Duodenal mucosa (tissue), 2 donors: ENCODE data around the gene PPFIA2.
"Not testable (repeated sequence)": the region's sequence is repeated elsewhere in the genome, so short reads cannot be mapped to it uniquely, and the experiment has no call there.

Experiments used
- H3K27ac ChIP-seq: one replicate; pipeline ENCODE4 v1.7.0; 2013; ENCODE audit warnings: low read depth, low read length
- H3K27me3 ChIP-seq, 2 donors: one replicate each; pipeline ENCODE4 v1.7.0; 2013; ENCODE audit warnings: low read length in 2 of 2, control low read depth in 1 of 2; ENCODE audit not compliant: insufficient read depth in 2 of 2, control insufficient read depth in 1 of 2
- H3K36me3 ChIP-seq, 2 donors: one replicate each; pipeline ENCODE4 v1.7.0; 2013; ENCODE audit warnings: low read length in 2 of 2, control low read depth in 1 of 2; ENCODE audit not compliant: insufficient read depth in 2 of 2, control insufficient read depth in 1 of 2
- H3K4me1 ChIP-seq, 2 donors: one replicate each; pipeline ENCODE4 v1.7.0; 2013; ENCODE audit warnings: low read length in 2 of 2, control low read depth in 1 of 2; ENCODE audit not compliant: insufficient read depth in 2 of 2, control insufficient read depth in 1 of 2
- H3K4me3 ChIP-seq, 2 donors: one replicate each; pipeline ENCODE4 v1.7.0; 2013; ENCODE audit warnings: low read length in 2 of 2, low read depth in 1 of 2
- H3K9ac ChIP-seq, 2 donors: one replicate each; pipeline ENCODE4 v1.7.0; 2013; ENCODE audit warnings: low read length in 2 of 2, low read depth in 1 of 2
- H3K9me3 ChIP-seq, 2 donors: one replicate each; pipeline ENCODE4 v1.7.0; 2013; ENCODE audit warnings: low read length in 2 of 2, control low read depth in 1 of 2; ENCODE audit not compliant: control insufficient read depth in 1 of 2

The PPFIA2 gene

DNA sequence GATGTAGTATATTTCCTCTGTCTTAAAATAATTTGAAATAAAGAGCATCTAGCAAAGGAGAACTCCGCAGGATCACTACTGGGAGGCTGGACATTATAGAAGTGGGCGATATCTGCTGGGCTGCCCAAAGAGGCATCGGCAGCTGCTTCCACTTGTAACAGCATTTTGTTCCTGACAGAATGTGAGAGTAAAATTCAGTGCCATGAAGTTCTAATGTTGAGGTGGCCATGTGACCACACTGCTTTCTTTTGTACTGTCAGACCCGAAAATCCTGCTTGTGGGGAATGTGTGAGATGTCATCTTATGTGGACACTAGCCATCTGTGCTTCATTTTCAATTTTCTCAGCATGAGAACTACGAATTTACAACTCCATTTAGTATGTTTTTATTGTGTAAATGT is 529.4 kb downstream of the PPFIA2 start:
- Histone ChIP-seq H3K27ac (no peak overlapping the region), H3K9ac (no peak overlapping the region), H3K36me3 (no peaks in the 10 kb centered on the region), H3K9me3 (no peaks in the 10 kb centered on the region), H3K27me3 (no peaks in the 10 kb centered on the region), H3K4me1 (no peaks in the 10 kb centered on the region), H3K4me3 (no peak overlapping the region)

DNA sequence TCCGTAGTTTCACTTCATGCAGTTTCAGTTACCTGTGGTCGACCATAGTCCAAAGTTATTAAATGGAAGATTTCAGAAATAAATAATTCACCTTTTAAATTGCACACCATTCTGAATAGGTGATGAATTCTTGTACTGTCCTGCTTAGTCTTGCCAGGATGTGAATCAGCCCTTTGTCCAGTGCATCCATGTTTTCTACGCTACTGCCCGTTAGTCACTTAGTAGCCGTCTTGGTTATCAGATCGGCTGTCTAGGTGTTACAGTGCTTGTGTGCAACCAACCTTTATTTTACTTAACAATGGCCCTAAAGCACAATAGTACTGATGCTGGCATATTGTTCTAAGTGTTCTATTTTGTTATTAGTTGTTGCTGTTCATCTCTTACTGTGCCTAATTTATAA is 534.5 kb downstream of the PPFIA2 start:
- H3K27ac ChIP-seq, result no peak overlapping the region
- no peaks in the 10 kb centered on the region for H3K27me3 ChIP-seq
- no peak overlapping the region for H3K4me3 ChIP-seq
- H3K4me1 ChIP-seq, result no peaks in the 10 kb centered on the region
- H3K9ac ChIP-seq, result no peak overlapping the region
- H3K36me3 ChIP-seq, result no peaks in the 10 kb centered on the region
- no peaks in the 10 kb centered on the region for H3K9me3 ChIP-seq

DNA sequence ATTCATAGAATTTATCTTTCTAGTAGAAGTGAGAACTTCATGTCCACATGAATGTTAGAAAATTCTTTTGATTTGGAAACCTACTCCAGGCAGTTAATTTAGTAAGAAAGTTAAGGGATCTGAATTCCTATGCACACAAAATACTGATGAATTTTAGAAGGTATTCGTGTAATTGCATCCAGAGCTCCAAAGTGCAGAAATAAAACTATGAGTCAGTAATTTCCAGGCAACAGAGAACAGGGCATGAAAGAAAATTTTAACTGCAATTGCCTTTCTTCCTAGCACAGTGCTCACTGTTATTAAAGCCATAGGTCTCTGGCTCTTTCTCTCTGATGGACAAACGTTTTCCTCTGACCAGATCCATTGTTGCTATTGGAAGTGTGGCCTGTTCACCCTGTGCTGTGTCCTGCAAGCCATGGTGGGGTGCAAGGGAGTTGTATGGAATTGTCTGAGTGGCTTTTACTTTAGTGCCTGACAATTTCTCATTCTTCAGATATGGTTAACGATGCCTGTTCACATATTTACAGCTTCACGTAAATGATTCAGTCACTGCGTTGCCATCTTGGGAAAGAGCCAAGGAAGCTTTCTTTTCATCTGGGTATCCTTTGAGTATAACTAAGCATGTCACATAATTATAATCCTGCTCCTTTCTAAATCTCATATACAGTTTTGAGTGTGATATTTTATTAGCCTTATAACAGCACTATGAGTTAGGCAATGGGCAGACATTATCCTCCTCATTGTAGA is 536.1 kb downstream of the PPFIA2 start:
- Histone ChIP-seq H3K36me3 (no peaks in the 10 kb centered on the region), H3K4me3 (no peak overlapping the region), H3K9me3 (no peaks in the 10 kb centered on the region), H3K27me3 (no peaks in the 10 kb centered on the region), H3K27ac (no peak overlapping the region), H3K9ac (no peak overlapping the region), H3K4me1 (no peaks in the 10 kb centered on the region)

DNA sequence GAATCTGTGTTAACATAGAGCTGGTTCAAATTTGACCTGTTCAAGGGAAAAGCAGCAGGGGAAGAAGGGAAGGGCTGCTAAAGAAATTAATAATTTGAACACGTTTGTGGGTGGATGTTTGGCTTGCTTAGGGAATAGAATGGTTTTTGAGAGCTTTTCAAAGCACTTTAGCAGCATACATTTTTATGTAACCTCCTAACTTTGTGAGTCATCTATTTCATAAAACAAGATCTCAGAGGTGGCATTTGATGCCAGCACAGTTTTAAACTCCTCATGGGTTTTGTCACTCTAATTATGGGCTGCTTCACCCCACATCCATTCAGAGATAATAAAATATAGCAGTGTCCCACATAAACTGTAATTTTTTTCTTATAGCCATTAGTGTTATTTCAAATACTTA is 537.5 kb downstream of the PPFIA2 start:
- Histone ChIP-seq H3K27me3 (no peaks in the 10 kb centered on the region), H3K36me3 (no peaks in the 10 kb centered on the region), H3K4me3 (no peak overlapping the region), H3K9me3 (no peaks in the 10 kb centered on the region), H3K27ac (no peak overlapping the region), H3K9ac (no peak overlapping the region), H3K4me1 (no peaks in the 10 kb centered on the region)

DNA sequence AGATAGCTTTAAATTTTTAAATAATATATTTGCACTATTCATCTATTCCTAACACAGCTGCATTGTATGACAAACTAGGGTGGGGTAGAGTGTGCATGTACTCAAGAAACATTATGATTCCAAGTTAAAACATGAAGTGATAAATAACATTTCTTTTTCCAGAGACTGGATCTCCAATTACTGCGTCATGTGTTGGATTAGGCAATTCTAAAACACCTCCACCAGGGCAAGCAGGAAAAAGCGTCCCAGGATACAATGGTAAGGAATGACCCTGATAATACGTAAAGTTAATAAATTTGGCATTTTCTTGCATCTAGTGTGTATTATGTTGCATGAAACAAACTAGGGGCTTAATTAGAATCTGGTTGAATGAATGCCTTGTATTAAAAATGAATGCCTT is 542.4 kb downstream of the PPFIA2 start:
- Histone ChIP-seq H3K9me3 (no peaks in the 10 kb centered on the region), H3K27me3 (no peaks in the 10 kb centered on the region)

DNA sequence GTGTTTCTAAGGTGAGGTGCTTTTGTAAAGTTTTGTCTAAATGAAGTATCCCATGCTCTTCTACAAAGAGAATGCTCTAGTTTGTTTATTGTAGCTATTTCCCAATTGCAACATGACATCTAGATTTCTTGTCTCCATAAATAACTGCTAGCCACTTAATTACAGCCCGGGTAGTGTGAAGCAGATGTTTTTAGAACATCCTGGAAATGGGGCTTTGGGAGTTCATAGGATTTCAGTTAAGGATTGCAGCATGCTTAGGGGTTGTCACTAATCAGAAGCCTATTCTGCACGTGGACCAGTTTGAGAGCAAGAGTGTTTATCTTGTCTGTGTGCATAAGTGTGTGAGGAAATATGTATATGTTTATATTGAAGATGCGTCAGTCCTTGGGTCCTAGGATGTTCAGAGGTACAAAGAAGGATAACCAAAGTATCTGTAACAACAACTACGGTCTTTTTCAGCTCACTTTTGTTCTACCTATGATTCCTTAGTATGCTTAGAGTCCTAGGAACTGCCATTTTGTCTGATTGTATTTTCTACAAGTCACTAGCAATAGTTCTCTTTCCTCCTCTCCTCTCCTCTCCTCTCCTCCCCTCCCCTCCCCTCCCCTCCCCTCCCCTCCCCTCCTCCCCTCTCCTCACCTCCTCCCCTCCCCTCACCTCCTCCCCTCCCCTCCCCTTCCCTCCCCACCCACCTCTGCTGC is 546.0 kb downstream of the PPFIA2 start:
- H3K4me3 ChIP-seq, result no peak overlapping the region

More for the DNA sequence above, 542.4 kb downstream of the PPFIA2 start:
- Histone ChIP-seq H3K4me1 (no peaks in the 10 kb centered on the region), H3K9ac (no peak overlapping the region), H3K36me3 (no peaks in the 10 kb centered on the region), H3K4me3 (no peak overlapping the region), H3K27ac (no peak overlapping the region)

DNA sequence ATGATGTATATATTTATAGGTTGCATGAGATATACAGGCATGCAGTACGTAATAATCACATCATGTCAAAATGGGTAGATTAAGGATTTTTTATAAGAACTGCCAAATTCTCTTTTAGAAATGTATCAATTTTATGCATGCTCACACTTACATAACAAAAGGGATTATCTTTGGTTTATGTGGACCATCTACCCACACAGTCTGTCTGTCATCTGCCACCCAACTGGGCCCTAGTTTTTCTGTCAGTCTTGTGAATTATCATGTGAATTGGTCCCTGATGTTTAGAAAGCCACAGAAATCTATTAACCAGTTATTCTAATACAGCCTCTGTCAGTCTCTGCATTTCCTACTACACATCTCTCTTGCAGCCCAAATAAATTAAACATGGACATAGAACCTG is 547.8 kb downstream of the PPFIA2 start:
- no peaks in the 10 kb centered on the region for H3K27me3 ChIP-seq
- no peaks in the 10 kb centered on the region for H3K36me3 ChIP-seq
- H3K9ac ChIP-seq, result no peak overlapping the region
- no peaks in the 10 kb centered on the region for H3K9me3 ChIP-seq
- H3K4me3 ChIP-seq, result no peak overlapping the region
- no peak overlapping the region for H3K27ac ChIP-seq
- no peaks in the 10 kb centered on the region for H3K4me1 ChIP-seq

More for the DNA sequence above, 546.0 kb downstream of the PPFIA2 start:
- Histone ChIP-seq H3K27me3 (no peaks in the 10 kb centered on the region), H3K27ac (no peak overlapping the region), H3K4me1 (no peaks in the 10 kb centered on the region), H3K9ac (no peak overlapping the region), H3K36me3 (no peaks in the 10 kb centered on the region), H3K9me3 (no peaks in the 10 kb centered on the region)

DNA sequence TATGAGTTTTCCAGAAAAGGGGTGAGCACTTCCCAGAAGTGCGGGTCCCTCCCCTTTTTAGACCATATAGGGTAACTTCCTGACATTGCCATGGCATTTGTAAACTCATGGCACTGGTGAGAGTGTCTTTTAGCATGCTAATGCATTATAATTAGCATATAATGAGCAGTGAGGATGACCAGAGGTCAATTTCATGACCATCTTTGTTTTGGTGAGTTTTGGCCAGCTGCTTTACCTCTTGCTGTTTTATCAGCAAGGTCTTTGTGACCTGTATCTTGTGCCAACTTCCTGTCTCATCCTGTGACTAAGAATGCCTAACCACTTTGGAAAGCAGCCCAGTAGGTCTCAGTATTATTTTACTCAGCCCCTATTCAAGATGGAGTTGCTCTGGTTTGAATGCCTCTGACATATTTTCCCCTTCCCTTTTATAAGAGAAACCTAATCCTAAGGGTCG is 549.4 kb downstream of the PPFIA2 start:
- H3K9ac ChIP-seq, H3K9me3 ChIP-seq, H3K4me3 ChIP-seq, H3K27me3 ChIP-seq, H3K27ac ChIP-seq, H3K36me3 ChIP-seq, H3K4me1 ChIP-seq: not testable (repeated sequence)

DNA sequence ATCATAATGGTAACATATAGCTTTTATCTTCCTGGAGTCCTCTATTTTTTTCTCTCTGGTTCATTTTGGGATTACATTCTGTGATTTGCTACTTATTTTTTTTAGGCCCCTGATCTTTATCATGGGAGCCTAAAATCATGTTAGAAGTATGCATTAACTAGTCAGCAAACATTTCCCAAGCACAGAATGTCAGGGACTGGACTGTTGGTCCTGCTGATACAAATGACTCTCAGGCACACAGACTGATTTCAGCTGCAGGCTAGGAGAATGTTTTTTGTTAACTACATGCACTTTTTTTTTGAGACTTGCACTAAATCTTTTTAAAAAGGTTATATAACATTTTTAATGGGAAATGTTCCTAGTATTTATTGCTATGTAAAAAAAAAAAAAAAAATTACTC is 550.1 kb downstream of the PPFIA2 start:
- H3K36me3 ChIP-seq, result no peaks in the 10 kb centered on the region
- H3K4me1 ChIP-seq, result no peaks in the 10 kb centered on the region
- H3K4me3 ChIP-seq, result no peak overlapping the region
- no peaks in the 10 kb centered on the region for H3K27me3 ChIP-seq
- H3K27ac ChIP-seq, result no peak overlapping the region
- no peaks in the 10 kb centered on the region for H3K9me3 ChIP-seq
- H3K9ac ChIP-seq, result no peak overlapping the region

DNA sequence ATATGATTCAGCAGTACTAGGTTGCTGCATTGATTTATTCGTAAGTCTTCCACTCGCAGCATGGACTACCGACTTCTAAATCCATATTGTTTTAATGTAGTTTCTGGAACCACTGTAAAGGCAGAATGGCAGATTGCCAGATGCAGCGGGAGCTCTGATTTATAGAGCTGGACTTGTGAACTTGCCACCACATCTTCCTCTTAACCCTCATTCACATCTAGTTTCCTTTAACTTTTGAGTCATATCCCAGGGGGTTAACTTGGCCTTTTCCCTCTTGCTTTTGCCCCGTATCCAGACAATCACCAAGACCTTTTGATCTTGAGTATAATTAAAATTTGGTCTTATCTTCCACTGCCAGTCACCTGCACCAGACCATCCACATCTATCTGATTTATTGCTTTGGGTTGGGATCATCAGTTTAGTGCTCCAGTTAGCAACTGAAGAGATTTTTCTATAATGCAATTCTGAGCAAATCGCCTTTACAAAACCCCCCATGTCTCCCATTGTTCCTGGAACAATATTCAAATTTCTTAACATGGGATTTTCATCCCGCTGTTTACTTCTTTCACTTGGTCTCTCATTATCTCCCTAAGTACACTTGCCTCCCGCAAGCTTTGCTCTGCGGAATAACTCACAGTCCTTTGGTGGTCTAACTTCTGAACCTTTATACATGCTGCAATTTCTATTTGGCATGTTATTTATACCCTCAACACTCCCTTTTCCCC is 550.8 kb downstream of the PPFIA2 start:
- H3K27ac ChIP-seq, result no peak overlapping the region
- no peak overlapping the region for H3K9ac ChIP-seq
- H3K4me3 ChIP-seq, result no peak overlapping the region

More for the DNA sequence above, 550.8 kb downstream of the PPFIA2 start:
- H3K4me1 ChIP-seq, result no peaks in the 10 kb centered on the region
- H3K36me3 ChIP-seq, result no peaks in the 10 kb centered on the region
- no peaks in the 10 kb centered on the region for H3K27me3 ChIP-seq
- no peaks in the 10 kb centered on the region for H3K9me3 ChIP-seq
